SK-N-SH (cell line): ENCODE measurements around the gene JAML. TPM values are rescaled to one million over a fixed set of nuclear protein-coding genes. Genes with fewer than 3 reads are reported as not detected.

ENCODE experiments used
- CTCF ChIA-PET: fragments of 300-600, 350-600 bp; formaldehyde crosslinking; extraction: SDS; loops from one replicate; lab custom pipeline; 2021; lab: Yijun Ruan, JAX
- POLR2A ChIA-PET: fragments of 350-600 bp; sonication (Branson Sonifier 250); formaldehyde crosslinking; extraction: SDS; loops from one replicate; lab custom pipeline; 2020; ENCODE audit warnings: antibody characterized with exemption, inconsistent platforms; lab: Yijun Ruan, JAX
- DNase-seq: peaks from one replicate; pipeline ENCODE4 v3.0.0; 2012
- H2AFZ ChIP-seq: fragments of 200-600 bp; sonication (generic); 2 replicates; pipeline ENCODE4 v1.8.1; 2016; ENCODE audit warnings: antibody characterized with exemption, mild to moderate bottlenecking, low read depth
- H3F3A ChIP-seq: fragments of 200-600 bp; sonication (generic); replicated peaks from 2 replicates; pipeline ENCODE3; 2016; ENCODE audit warnings: antibody characterized with exemption, mild to moderate bottlenecking; ENCODE audit not compliant: insufficient read depth
- H3K27ac ChIP-seq, 2 experiments: fragments of 200-500 bp in 1 of 2; fragments of 200-600 bp in 1 of 2; sonication (Bioruptor generic) in 1 of 2; sonication (generic), shearing (Covaris generic) in 1 of 2; 2 replicates each; pipeline versions ENCODE4 v1.5.1 to v1.6.1; 2014 to 2016; ENCODE audit warnings: low read depth in 2 of 2, inconsistent platforms in 1 of 2, low read length in 1 of 2, mild to moderate bottlenecking in 1 of 2, mixed read lengths in 1 of 2
- H3K27me3 ChIP-seq: fragments of 200-600 bp; sonication (generic), shearing (Covaris generic); 2 replicates; pipeline ENCODE4 v1.6.1; 2016; ENCODE audit warnings: mixed run types; ENCODE audit not compliant: insufficient read depth
- H3K36me3 ChIP-seq, 2 experiments: fragments of 200-500 bp in 1 of 2; fragments of 200-600 bp in 1 of 2; sonication (Bioruptor generic) in 1 of 2; sonication (generic) in 1 of 2; replicated peaks in 1 of 2; 2 replicates each; pipeline versions ENCODE3 to v1.5.1; 2014 to 2016; ENCODE audit warnings: low read length in 1 of 2, mild to moderate bottlenecking in 1 of 2; ENCODE audit not compliant: insufficient read depth in 2 of 2, control insufficient read depth in 1 of 2
- H3K4me1 ChIP-seq, 2 experiments: fragments of 200-500 bp in 1 of 2; fragments of 200-600 bp in 1 of 2; sonication (Bioruptor generic) in 1 of 2; sonication (generic), shearing (Covaris generic) in 1 of 2; 2 replicates each; pipeline versions ENCODE4 v1.5.1 to v1.6.1; 2014 to 2016; ENCODE audit warnings: low read depth in 1 of 2, low read length in 1 of 2, mixed run types in 1 of 2; ENCODE audit not compliant: insufficient read depth in 2 of 2, control insufficient read depth in 1 of 2
- H3K4me2 ChIP-seq: fragments of 200-600 bp; sonication (generic), shearing (Covaris generic); 2 replicates; pipeline ENCODE4 v1.6.1; 2017; ENCODE audit warnings: mixed run types
- H3K4me3 ChIP-seq, 2 experiments: fragments of 200-500 bp in 1 of 2; fragments of 200-600 bp in 1 of 2; sonication (Bioruptor generic) in 1 of 2; sonication (generic), shearing (Covaris generic) in 1 of 2; 2 replicates each; pipeline versions ENCODE4 v1.5.1 to v1.8.1; 2014 to 2016; ENCODE audit warnings: low read depth in 2 of 2, inconsistent platforms in 1 of 2, low read length in 1 of 2, mild to moderate bottlenecking in 1 of 2, mixed read lengths in 1 of 2, moderate library complexity in 1 of 2
- H3K79me2 ChIP-seq: fragments of 200-600 bp; sonication (generic); 2 replicates; pipeline ENCODE4 v1.8.1; 2017; ENCODE audit warnings: mild to moderate bottlenecking; ENCODE audit not compliant: insufficient read depth
- H3K9ac ChIP-seq: fragments of 200-600 bp; sonication (generic); 2 replicates; pipeline ENCODE4 v1.6.1; 2017; ENCODE audit warnings: mixed run types
- H3K9me2 ChIP-seq: fragments of 200-600 bp; sonication (generic); 2 replicates; pipeline ENCODE4 v1.6.1; 2017; ENCODE audit warnings: mixed run types
- H3K9me3 ChIP-seq: fragments of 200-600 bp; sonication (generic); 2 replicates; pipeline ENCODE4 v1.6.1; 2017; ENCODE audit warnings: mixed run types, mild to moderate bottlenecking, moderate library complexity
- H4K20me1 ChIP-seq: fragments of 200-600 bp; sonication (generic); 2 replicates; pipeline ENCODE4 v1.6.1; 2017; ENCODE audit warnings: mild to moderate bottlenecking, mixed run types; ENCODE audit not compliant: insufficient read depth
- CHD2 ChIP-seq: fragments of 150-350 bp; IDR thresholded peaks from 2 replicates; pipeline ENCODE4 v1.6.1; 2018; ENCODE audit warnings: low read length; ENCODE audit not compliant: partially characterized antibody
- CTCF ChIP-seq: fragments of 200-600 bp; sonication (generic); IDR thresholded peaks from 2 replicates; pipeline ENCODE4 v1.6.1; 2017; ENCODE audit warnings: antibody characterized with exemption, mild to moderate bottlenecking, moderate library complexity
- ELF1 ChIP-seq: IDR thresholded peaks from 2 replicates; pipeline ENCODE4 v1.4.0; 2012
- EP300 ChIP-seq, 2 experiments: IDR thresholded peaks; 2 replicates each; pipeline versions ENCODE4 v1.4.0 to v1.6.1; 2012; ENCODE audit warnings: borderline replicate concordance in 1 of 2, low read depth in 1 of 2, low read length in 1 of 2
- FOSL2 ChIP-seq: IDR thresholded peaks from 2 replicates; pipeline ENCODE4 v1.4.0; 2012; ENCODE audit warnings: low read depth, mild to moderate bottlenecking, moderate library complexity, borderline replicate concordance
- FOXJ3 ChIP-seq: sonication (generic); formaldehyde crosslinking; IDR thresholded peaks from 2 replicates; pipeline ENCODE4 v1.5.1; 2020; ENCODE audit warnings: mild to moderate bottlenecking, missing genetic modification reagents
- GABPA ChIP-seq: IDR thresholded peaks from 2 replicates; pipeline ENCODE4 v1.4.0; 2012; ENCODE audit warnings: low read depth, mild to moderate bottlenecking
- GATA2 ChIP-seq: sonication (generic); formaldehyde crosslinking; IDR thresholded peaks from 2 replicates; pipeline ENCODE4 v1.5.0; 2020; ENCODE audit warnings: mild to moderate bottlenecking, missing genetic modification reagents
- IRF3 ChIP-seq: fragments of 150-350 bp; IDR thresholded peaks from 2 replicates; pipeline ENCODE4 v1.6.1; 2016; ENCODE audit warnings: mild to moderate bottlenecking, low read depth, low read length
- MAX ChIP-seq: IDR thresholded peaks from 2 replicates; pipeline ENCODE4 v1.4.0; 2012; ENCODE audit warnings: low read depth
- MEF2A ChIP-seq: IDR thresholded peaks from 2 replicates; pipeline ENCODE4 v1.4.0; 2012; ENCODE audit warnings: low read depth, borderline replicate concordance
- MXI1 ChIP-seq: IDR thresholded peaks from 2 replicates; pipeline ENCODE4 v1.6.1; 2012; ENCODE audit warnings: mild to moderate bottlenecking, low read depth, low read length, improper control_type of control experiment
- NFIC ChIP-seq: IDR thresholded peaks from 2 replicates; pipeline ENCODE4 v1.4.0; 2012; ENCODE audit warnings: borderline replicate concordance
- POLR2AphosphoS5 ChIP-seq: IDR thresholded peaks from 2 replicates; pipeline ENCODE4 v1.6.1; 2012; ENCODE audit warnings: low read depth, low read length
- SMC3 ChIP-seq: IDR thresholded peaks from 2 replicates; pipeline ENCODE4 v1.6.1; 2012; ENCODE audit warnings: low read depth, low read length, improper control_type of control experiment
- TCF12 ChIP-seq: IDR thresholded peaks from 2 replicates; pipeline ENCODE4 v1.4.0; 2012
- TEAD4 ChIP-seq: IDR thresholded peaks from 2 replicates; pipeline ENCODE4 v1.4.0; 2012; ENCODE audit warnings: mild to moderate bottlenecking, borderline replicate concordance; ENCODE audit not compliant: insufficient read depth
- USF2 ChIP-seq: fragments of 150-350 bp; IDR thresholded peaks from 2 replicates; pipeline ENCODE4 v1.6.1; 2017; ENCODE audit warnings: antibody characterized with exemption, low read length, low read depth, borderline replicate concordance
- ZBTB33 ChIP-seq: IDR thresholded peaks from 2 replicates; pipeline ENCODE4 v1.4.0; 2012; ENCODE audit warnings: low read depth, borderline replicate concordance
- WGBS: methylation state at CpG from one replicate; pipeline ENCODE4 v1.1.6; 2017; ENCODE audit warnings: low lambda C conversion rate; 5-methylcytosine and 5-hydroxymethylcytosine counted together
- polyA plus RNA-seq, 3 experiments: library from polyadenylated mRNA; depleted of rRNA; stranded (reverse); fragments of >200 nt; gene quantifications; 2 replicates each; pipeline ENCODE4 v1.2.3, GENCODE V29; 2012

The JAML gene
- polyA plus RNA-seq, 1 of the 3 experiments (the other 2 are of a cell fraction) = not detected

- TF ChIP-seq ZBTB33 = no peak
- TF ChIP-seq GABPA = no peak
- no peak for TF ChIP-seq GATA2 (CRISPR knock-in tag)
- no peak for TF ChIP-seq POLR2AphosphoS5
Observed at GRCh38 chr11:118169300-118170140, 55.3 kb downstream of the JAML start (continued).

- Histone ChIP-seq H4K20me1 (no peaks in the 10 kb centered on the region), H3K9ac (no peak overlapping the region), H3K4me2 (no peak overlapping the region), H2AFZ (no peak overlapping the region), H3K27ac (no peak overlapping the region), H3K9me2 (no peaks in the 10 kb centered on the region), H3K79me2 (no peaks in the 10 kb centered on the region), H3K4me1 (peaks cover 0 to 2% of the 10 kb centered on the region in 2 experiments; a peak in 1 of 4 replicates), H3K27me3 (peaks cover 30% of the 10 kb centered on the region), H3K4me3 (no peak overlapping the region), H3K36me3 (no peaks in the 10 kb centered on the region), H3F3A (no peaks in the 10 kb centered on the region), H3K9me3 (no peaks in the 10 kb centered on the region)
- TF ChIP-seq SMC3 (no peak), MEF2A (no peak), TEAD4 (no peak), CHD2 (no peak), ELF1 (no peak), FOXJ3 (CRISPR knock-in tag) (no peak), NFIC (no peak), TCF12 (no peak), EP300 (IDR thresholded peaks at IDR 0.05; ENCODE audit: borderline replicate concordance in 1 of 2, low read depth in 1 of 2, low read length in 1 of 2) (no peak), CTCF (no peak), IRF3 (no peak), POLR2AphosphoS5 (no peak), USF2 (no peak), MAX (no peak), FOSL2 (no peak), MXI1 (no peak)
- ChIA-PET CTCF (interaction anchor here (1.1 to 6.3 kb wide), 2 partner anchors 12 to 25 kb away, joined by 3 to 246 read pairs; no protein-coding TSS in a partner anchor), POLR2A (no interaction called here)
- WGBS = 67% methylated on average over 2 of the region's 3 CpGs
- DNase-seq = no peak
Observed at GRCh38 chr11:118168751-118169150, 56.1 kb downstream of the JAML start.
